Stimulated activated CD8-positive, alpha-beta memory T cell treated with anti-CD3 and anti-CD28 coated beads, Interleukin-7, amount 100 ng/mL, for 4 hours (primary cell): ENCODE results near the gene AKAP12.

Experiments used
- DNase-seq, 2 donors: peaks; one replicate each; pipeline ENCODE4 v3.0.0-alpha.2; 2020; ENCODE audit warnings: low read depth in 2 of 2

AKAP12 gene

DNA sequence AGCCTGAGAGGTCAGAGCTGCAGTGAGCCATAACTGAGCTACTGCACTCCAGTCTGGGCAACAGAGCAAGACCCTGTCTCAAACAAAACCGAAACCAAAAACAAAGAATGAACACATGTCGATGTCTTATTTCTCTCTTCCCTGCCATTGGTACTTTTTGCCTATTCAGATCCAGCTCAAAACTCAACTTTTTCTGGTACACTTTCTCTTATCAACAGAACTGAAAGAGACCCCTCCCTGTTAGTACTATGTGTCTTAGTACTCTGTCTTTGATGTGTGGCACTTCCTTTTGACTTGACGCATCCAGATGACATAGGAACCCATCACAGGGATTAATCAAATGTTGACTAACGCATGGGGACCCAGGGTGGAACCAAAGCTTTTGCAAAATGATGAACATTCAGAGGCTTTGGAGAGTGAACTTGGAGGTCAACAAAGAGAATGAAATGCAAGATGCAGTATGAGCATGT is 44.8 kb downstream of the AKAP12 start:
- no peak for DNase-seq

DNA sequence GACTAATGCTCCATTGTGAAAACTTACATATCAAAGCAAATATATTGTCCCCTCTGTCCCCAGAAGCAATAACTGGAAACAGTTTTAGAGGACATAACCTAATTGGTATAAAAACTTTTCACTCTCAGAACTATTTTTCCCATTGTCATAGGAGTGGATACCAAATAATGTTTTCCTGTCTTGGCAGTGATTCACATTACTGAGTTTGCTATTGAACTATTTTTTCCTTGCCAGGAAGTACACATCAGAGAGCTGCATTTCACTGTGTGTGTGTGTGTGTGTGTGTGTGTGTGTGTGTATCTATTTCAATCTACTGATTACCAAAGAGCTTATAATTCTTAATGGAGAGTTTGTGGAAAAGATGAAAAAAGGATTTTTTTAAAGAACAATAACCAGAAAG is 45.4 kb downstream of the AKAP12 start:
- DNase-seq, result no peak

DNA sequence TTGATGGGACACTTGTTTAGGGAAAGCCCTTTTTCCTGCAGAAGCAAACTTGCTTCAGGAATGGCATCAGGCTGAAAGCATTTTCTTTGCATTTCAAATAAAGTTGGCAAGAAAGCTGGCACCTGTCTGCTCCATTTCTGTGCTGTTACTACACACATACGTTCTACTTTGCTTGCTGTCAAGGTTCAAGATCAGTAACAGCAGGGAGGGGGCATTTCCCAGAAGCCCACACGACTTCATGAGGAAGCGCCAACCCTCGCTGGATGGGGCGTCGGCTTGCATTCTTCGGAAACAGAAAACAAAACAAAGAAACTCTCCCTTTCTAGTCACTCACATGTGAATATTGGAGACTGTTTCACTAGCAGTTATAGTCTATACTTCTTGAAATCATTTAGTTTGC is 46.4 kb downstream of the AKAP12 start:
- DNase-seq, result no peak

GRCh38 chr6:151288712-151289398 is 49.1 kb downstream of the AKAP12 start:
- DNase-seq, result no peak

DNA sequence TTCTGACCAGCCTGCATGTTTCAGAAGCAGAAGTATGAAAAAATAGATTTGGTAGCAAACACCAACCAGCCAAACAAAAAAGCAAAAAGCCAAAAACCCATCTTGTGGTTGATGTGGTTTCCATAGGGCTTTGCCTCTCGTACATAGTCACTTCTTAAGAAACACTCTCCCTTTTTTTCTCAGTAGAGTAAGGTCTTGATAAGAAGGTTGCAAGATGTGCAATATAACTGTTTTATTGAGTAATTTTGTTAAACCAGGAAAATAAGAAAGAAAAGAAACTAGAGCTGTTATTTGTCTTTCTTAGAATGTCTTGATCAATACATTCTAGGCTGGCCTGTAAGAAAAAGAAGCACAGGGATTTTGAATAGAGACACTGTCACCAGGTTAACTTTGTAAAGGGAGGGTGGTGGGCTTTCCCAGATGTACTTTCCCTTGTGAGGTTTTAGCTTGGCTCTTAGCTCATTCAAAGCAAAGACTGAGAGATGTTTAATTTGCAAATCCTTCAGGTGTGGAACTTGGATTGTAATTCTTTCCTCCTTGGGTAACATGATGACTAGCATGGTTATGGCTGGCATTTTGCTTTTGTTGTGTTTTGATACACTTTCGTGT is 49.7 kb downstream of the AKAP12 start:
- no peak for DNase-seq

GRCh38 chr6:151290877-151291721 is 51.3 kb downstream of the AKAP12 start:
- DNase-seq, result no peak

DNA sequence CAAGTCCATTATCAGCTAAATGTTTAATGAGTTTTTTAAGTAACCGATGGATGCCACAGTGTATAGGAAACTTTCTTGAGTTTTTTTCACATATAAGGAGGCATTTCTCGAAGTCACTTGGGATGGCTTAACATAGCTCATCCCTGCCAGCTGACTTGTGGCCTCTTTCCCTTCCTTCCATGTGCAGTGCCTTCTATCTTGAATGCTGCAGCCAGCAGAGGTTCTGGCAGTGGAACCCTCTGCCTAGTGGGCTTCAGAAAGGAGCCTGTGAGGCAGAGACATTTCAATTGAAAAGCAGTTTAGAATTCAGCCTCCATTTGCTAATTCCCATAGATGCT is 51.9 kb downstream of the AKAP12 start:
- DNase-seq, result no peak

GRCh38 chr6:151292974-151293687 is 53.4 kb downstream of the AKAP12 start:
- no peak for DNase-seq

GRCh38 chr6:151293688-151294016 is 53.9 kb downstream of the AKAP12 start:
- no peak for DNase-seq

DNA sequence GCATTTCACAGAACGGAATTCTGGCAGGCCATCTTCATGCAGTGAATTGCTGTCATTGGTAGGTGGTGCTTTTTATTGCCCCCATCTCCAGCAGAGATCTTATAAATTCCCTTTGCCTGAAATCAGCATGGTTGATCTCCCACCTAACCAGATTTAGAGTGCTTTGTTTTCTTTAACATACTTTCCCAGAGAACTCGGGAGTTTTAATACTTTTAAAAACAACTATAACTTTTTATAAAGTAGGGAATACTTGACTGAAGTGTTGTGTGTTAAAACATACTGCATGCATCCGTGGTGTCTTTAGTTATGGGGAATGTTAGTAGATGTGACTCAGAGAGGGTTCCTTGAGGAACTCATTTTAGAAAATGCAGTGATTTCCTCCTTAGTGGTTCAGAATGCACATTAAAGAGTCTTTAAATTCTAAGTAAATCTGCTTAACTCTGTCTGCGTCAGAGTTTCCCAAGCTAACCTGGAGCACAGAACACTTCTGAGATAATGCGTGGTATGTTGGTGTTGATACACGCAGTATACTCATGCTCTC is 54.9 kb downstream of the AKAP12 start:
- DNase-seq, result no peak

- no peak for DNase-seq
Observed at GRCh38 chr6:151297886-151298285, 58.1 kb downstream of the AKAP12 start.

GRCh38 chr6:151299011-151299410 is 59.2 kb downstream of the AKAP12 start:
- no peak for DNase-seq

DNA sequence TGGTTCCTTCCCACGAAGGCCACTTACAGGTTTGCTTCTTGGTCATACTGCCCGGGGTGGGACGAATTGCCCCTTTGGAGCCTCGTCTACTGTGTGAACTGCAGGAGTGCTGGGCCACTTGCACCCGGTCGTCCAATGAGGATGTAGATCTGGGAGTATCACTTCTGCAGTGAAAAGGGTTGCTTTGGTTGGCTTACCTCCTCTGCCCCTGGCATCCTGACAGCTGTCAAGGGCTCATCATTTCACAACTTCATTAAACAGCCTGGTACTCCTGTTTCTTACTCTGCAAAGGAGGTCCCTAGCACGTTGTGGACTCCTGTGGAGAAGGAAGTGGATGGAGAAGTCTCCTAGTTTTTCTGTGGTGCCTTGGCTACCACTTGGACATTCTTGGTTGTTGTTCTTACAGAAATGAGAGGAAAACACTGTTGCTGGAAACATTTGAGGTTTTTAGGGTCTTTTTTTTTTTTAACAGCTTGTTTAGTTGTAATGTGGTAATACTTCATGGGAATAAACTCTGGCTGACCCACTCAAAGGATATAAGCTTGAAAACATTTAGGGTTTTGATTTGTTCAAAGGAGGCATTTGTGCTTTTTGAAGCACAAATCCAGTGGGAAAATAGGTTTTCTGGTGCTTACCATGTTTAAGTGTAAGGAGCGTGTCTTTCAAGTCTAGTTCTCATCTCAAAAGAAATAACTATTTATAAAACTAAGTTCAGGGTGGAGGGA is 60.7 kb downstream of the AKAP12 start:
- DNase-seq, result no peak

- DNase-seq, result no peak
Observed at GRCh38 chr6:151301547-151301946, 61.8 kb downstream of the AKAP12 start.

- DNase-seq, result no peak
Observed at GRCh38 chr6:151303231-151303630, 63.5 kb downstream of the AKAP12 start.

DNA sequence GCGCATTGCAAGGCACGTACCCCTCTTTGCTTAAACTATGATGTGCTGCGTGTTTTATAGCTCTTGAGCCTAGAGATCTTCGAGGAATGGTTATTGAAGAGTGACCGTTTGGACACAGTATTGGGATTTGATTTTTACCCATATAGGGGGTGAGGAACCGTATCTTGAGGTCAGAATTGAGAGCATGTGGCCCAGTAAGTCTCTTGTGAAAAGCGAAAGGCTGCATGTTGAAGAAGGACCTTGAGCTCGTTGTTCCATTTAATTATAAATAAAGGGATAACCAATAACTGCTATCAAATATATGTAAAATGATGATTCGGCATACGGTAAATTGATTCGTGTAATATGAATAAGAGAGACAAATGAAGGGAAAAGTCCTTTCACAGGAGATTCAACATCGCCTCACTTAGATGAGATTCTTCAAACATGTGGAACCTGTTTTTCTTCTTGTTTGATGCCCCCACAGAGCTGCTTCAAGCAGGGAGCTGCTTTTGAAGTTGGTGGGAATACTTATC is 66.6 kb downstream of the AKAP12 start:
- no peak for DNase-seq

DNA sequence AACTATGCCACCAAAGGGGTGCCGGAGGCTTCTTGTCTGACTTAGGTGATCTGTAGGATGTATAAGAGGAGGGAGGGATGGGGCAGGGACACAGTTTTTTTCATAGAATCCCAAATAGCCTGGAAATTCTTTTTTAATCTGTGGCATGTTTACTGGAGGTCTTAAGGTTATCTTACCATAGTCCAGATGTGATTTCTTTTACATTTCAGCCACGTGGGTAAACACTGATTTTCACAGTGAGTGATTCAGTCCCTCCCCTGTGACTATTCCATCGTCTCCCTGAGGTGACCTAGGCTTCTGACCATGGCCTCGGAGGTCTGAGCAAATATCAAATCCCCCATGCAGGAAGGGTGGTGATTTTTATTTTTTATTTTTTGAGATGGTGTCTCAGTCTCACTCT is 67.7 kb downstream of the AKAP12 start:
- DNase-seq, result no peak

DNA sequence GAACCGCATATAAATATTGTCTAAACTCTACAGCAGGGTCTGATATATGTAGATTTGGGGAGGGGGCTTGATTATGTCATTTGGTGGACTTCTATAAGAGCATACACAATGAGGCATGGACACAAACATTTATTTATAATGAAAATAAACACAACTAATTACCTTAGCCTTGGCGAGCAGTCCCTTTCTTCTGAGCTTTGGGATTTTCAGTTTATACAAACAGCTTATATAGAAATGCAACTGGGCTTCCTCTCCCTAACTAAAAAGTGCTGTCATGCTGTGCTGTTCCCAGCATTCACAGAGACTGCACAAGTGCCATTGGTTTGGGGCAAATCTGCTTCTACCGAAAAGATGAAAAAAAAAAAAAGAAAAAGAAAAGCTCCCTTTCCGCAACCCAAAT is 69.9 kb downstream of the AKAP12 start:
- DNase-seq, result no peak

DNA sequence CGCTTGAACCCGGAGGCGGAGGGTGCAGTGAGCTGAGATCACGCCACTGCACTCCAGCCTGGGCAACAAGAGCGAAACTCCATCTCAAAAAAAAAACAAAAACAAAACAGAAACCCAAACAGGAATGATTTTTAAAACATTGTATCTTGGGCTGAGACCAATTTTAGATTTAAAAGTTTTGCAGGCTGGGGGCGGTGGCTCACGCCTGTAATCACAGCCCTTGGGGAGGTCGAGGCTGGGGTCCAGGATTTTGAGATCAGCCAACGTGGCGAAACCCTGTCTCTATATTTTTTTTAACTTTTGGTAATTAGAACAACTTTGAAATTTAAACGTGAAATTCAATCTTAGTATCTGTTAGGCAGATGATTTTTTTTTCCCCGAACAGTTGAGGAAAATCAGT is 70.5 kb downstream of the AKAP12 start:
- DNase-seq, result no peak

DNA sequence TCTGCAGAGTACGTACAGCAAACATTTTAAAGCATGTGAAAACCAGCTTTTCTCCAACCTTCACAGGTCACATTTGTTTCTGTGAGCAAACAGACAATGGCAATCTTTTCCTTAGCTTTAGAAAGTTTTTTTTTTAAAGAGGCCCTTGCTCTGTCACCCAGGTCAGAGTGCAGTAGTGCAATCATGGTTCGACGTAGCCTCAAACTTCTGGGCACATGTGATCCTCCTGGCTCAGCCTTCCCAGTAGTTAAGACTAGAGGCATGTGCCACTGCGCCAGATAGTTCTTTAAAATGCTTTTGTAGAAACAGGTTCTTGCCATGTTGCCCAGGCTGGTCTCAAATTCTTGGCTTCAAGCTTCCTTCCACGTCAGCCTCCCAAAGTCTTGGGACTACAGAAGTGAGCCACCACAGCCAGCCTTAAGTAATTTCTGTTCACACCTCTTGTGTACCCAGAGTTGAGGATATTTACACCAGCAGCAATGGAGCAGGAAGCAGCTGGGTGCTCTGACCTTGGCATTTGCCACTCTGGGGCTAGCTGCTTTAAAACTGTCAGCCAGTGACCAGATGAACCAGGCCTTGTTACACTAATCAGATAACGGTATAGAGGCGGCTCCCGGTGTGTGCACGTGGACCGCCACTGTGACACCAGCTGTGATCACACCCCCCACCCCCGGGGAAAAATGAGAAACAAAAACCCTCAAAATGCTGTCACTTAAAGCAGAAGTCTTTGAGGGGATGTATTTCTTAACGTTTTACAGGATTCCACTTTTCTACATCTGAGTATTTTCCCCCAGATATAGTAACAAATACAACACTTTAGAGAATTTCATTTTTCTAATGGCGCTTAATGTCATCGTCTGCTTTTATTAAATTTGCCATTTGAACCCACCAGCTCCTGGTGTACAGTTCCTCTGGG is 71.3 kb downstream of the AKAP12 start:
- DNase-seq, result no peak
